Keratinocyte (primary cell): Measurements from ENCODE around the gene TSPOAP1. TPM values are rescaled to one million over a fixed set of nuclear protein-coding genes. Genes with fewer than 3 reads are reported as not detected.

Source experiments
- DNase-seq: peaks from one replicate; pipeline ENCODE4 v3.0.0-alpha.2; 2011; ENCODE audit warnings: low read depth, missing footprints, low spot score
- FAIRE-seq: peaks from 2 replicates; lab custom pipeline; 2011; peaks lifted over from hg19 to GRCh38; lab: Jason Lieb, UNC
- H2AFZ ChIP-seq: 2 replicates; pipeline ENCODE4 v1.6.0; 2012; ENCODE audit warnings: low read length, control low read depth, inconsistent platforms; ENCODE audit not compliant: control insufficient read depth
- H3K27ac ChIP-seq: 2 replicates; pipeline ENCODE4 v1.5.1; 2011; ENCODE audit warnings: low read length; ENCODE audit not compliant: control insufficient read depth, insufficient read depth
- H3K27me3 ChIP-seq: 3 replicates; pipeline ENCODE4 v1.6.0; 2011; ENCODE audit warnings: low read length; ENCODE audit not compliant: control insufficient read depth, insufficient read depth; ENCODE audit errors: extremely low read depth
- H3K36me3 ChIP-seq, 2 experiments: 2 replicates in 1 of 2; 3 replicates in 1 of 2; pipeline ENCODE4 v1.5.1; 2011; ENCODE audit warnings: low read length in 2 of 2, mild to moderate bottlenecking in 1 of 2; ENCODE audit not compliant: control insufficient read depth in 2 of 2, insufficient read depth in 2 of 2; ENCODE audit errors: extremely low read depth in 1 of 2
- H3K4me1 ChIP-seq: 3 replicates; pipeline ENCODE4 v1.5.1; 2011; ENCODE audit warnings: low read length; ENCODE audit not compliant: control insufficient read depth, insufficient read depth; ENCODE audit errors: extremely low read depth
- H3K4me2 ChIP-seq: 3 replicates; pipeline ENCODE4 v1.6.0; 2011; ENCODE audit warnings: low read depth, low read length; ENCODE audit not compliant: control insufficient read depth, insufficient read depth; ENCODE audit errors: extremely low read depth
- H3K4me3 ChIP-seq, 3 experiments: fragments of 200-600 bp in 1 of 3; sonication (generic) in 1 of 3; 2 replicates in 2 of 3; 3 replicates in 1 of 3; pipeline ENCODE4 v1.5.1; 2011 to 2016; ENCODE audit warnings: low read length in 3 of 3, mild to moderate bottlenecking in 3 of 3, control low read depth in 2 of 3, inconsistent platforms in 1 of 3, low read depth in 1 of 3, mixed read lengths in 1 of 3, mixed run types in 1 of 3, moderate library complexity in 1 of 3; ENCODE audit not compliant: control insufficient read depth in 2 of 3, insufficient read depth in 2 of 3; ENCODE audit errors: extremely low read depth in 1 of 3
- H3K79me2 ChIP-seq: 2 replicates; pipeline ENCODE4 v1.6.0; 2012; ENCODE audit warnings: low read length; ENCODE audit not compliant: control insufficient read depth, insufficient read depth
- H3K9ac ChIP-seq: 3 replicates; pipeline ENCODE4 v1.6.0; 2011; ENCODE audit warnings: low read length; ENCODE audit not compliant: control insufficient read depth, insufficient read depth; ENCODE audit errors: extremely low read depth
- H3K9me1 ChIP-seq: 3 replicates; pipeline ENCODE4 v1.6.0; 2011; ENCODE audit warnings: low read length; ENCODE audit not compliant: control insufficient read depth, insufficient read depth; ENCODE audit errors: extremely low read depth
- H3K9me3 ChIP-seq: 2 replicates; pipeline ENCODE4 v1.5.1; 2012; ENCODE audit warnings: low read depth, low read length; ENCODE audit not compliant: control insufficient read depth
- H4K20me1 ChIP-seq: 3 replicates; pipeline ENCODE4 v1.6.0; 2011; ENCODE audit warnings: low read length; ENCODE audit not compliant: control insufficient read depth, insufficient read depth; ENCODE audit errors: extremely low read depth
- EZH2 ChIP-seq: IDR thresholded peaks from one replicate; pipeline ENCODE4 v1.6.1; 2012; ENCODE audit warnings: inconsistent platforms, mild to moderate bottlenecking, low read length, moderate library complexity
- dilution Hi-C: fragments of 300-500 bp; cut with MboI; formaldehyde crosslinking; loops from one replicate; pipeline ENCODE4 v1.7.0; 2020; ENCODE audit warnings: low sequenced_read_pairs; ENCODE audit not compliant: extremely low pct_ligation_motif_present
- polyA plus RNA-seq, 5 experiments: library from polyadenylated mRNA; depleted of rRNA in 3 of 5; stranded (reverse) in 3 of 5; stranded (forward) in 1 of 5; unstranded in 1 of 5; fragments of >200 nt; gene quantifications; 1 replicate in 1 of 5; 2 replicates in 3 of 5; 3 replicates in 1 of 5; pipeline versions ENCODE4 v1.2.1 to v1.2.3, GENCODE V29; 2011 to 2012; ENCODE audit warnings: missing spikeins in 2 of 5, low read depth in 1 of 5, low replicate concordance in 1 of 5
- TF ChIP-seq, protein P1 (sequence below), 3 experiments: IDR thresholded peaks in 1 of 3; conservative IDR thresholded peaks in 1 of 3; optimal IDR thresholded peaks in 1 of 3; 2 replicates in 2 of 3; 3 replicates in 1 of 3; pipeline versions ENCODE3 to v1.5.1; 2011; ENCODE audit warnings: low read length in 3 of 3, mild to moderate bottlenecking in 3 of 3, moderate library complexity in 2 of 3, control low read depth in 1 of 3, inconsistent platforms in 1 of 3; ENCODE audit not compliant: insufficient read depth in 2 of 3; ENCODE audit errors: extremely low read depth in 1 of 3

The TSPOAP1 gene
- polyA plus RNA-seq, 1 donor (not counting 4 experiments of a cell fraction or from before 2014, with no cell fraction given): 0.04 TPM

DNA sequence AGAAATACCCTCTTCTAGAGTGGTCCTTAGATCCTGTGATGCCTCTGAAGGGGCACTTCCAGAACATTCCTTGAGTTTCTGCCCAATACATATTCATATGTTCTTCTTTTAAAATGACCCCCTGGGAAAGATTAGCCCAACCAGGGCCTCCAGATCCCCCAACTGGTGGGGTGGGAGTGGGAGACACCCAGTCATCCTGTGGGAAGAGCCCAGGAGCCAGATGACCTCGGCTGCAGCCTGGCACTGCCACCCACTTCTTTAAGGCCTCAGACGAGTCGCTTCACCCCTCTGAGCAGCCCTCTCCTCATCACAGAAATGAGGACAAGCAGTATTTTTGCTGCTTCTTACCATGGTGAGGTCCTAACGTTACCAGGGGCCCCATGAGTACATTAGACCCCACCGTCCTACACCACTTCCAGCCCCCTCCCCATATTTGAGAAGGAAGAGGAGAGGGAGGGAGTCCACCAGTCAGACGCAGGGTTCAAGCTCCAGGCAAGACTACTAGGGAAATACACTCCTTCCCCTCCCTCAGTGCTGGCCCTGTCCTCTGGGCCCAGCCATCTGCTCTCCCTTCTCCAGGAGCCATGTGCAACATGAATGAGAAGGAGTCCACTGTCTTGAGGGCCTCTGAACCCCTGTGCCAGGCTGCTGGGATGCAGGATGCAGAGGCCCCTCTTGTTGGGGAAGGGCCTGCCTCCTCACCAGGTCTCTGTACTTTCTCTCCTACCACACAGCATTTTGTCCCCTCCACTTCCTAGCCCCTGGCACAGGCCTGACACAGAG, 59.6 kb downstream of the TSPOAP1 start:
- no peaks in the 10 kb centered on the region for H3K9me1 ChIP-seq
- H3K4me3 ChIP-seq: no peak overlapping the region
- H3K27me3 ChIP-seq: peaks cover 5% of the 10 kb centered on the region
- no peak overlapping the region for H3K27ac ChIP-seq
- H3K79me2 ChIP-seq: no peaks in the 10 kb centered on the region
- H3K9ac ChIP-seq: no peak overlapping the region
- DNase-seq (no peak), FAIRE-seq (no peak)
- no peaks in the 10 kb centered on the region for H4K20me1 ChIP-seq
- no peaks in the 10 kb centered on the region for H3K36me3 ChIP-seq
- no peak overlapping the region for H2AFZ ChIP-seq
- H3K9me3 ChIP-seq: no peaks in the 10 kb centered on the region
- H3K4me2 ChIP-seq: no peak overlapping the region
- H3K4me1 ChIP-seq: no peaks in the 10 kb centered on the region
- no peak for TF ChIP-seq EZH2
- TF ChIP-seq, protein P1, sequence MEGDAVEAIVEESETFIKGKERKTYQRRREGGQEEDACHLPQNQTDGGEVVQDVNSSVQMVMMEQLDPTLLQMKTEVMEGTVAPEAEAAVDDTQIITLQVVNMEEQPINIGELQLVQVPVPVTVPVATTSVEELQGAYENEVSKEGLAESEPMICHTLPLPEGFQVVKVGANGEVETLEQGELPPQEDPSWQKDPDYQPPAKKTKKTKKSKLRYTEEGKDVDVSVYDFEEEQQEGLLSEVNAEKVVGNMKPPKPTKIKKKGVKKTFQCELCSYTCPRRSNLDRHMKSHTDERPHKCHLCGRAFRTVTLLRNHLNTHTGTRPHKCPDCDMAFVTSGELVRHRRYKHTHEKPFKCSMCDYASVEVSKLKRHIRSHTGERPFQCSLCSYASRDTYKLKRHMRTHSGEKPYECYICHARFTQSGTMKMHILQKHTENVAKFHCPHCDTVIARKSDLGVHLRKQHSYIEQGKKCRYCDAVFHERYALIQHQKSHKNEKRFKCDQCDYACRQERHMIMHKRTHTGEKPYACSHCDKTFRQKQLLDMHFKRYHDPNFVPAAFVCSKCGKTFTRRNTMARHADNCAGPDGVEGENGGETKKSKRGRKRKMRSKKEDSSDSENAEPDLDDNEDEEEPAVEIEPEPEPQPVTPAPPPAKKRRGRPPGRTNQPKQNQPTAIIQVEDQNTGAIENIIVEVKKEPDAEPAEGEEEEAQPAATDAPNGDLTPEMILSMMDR (optimal IDR thresholded peaks at IDR 0.05 in 1 of 3, IDR thresholded peaks at IDR 0.05 in 1 of 3, conservative IDR thresholded peaks at IDR 0.05 in 1 of 3; ENCODE audit: extremely low read depth in 1 of 3, insufficient read depth in 2 of 3, low read length in 3 of 3): no peak
- dilution Hi-C loops: no loop called here

DNA sequence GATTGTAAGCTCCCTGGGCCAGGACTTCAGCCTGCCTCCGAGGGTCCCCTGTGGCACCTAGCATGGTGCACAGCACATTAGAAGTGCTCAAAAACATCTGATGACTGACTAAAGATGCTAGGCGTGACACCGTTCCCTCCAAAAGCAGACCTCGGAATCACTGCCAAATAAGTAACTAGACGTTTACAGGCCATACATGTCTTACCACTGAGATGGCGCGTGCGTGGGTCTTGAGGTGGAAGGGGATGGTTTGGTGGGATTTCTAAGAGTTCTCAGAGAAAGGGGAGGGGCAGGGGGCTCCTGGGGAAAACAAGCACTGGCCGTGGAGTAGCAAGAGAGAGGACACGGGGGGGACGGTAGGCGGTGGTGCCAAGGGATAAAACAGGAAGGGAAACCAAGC, 60.3 kb downstream of the TSPOAP1 start:
- H3K9ac ChIP-seq: no peak overlapping the region
- no peaks in the 10 kb centered on the region for H4K20me1 ChIP-seq
- H3K27me3 ChIP-seq: peaks cover 11% of the 10 kb centered on the region
- no peaks in the 10 kb centered on the region for H3K36me3 ChIP-seq
- TF ChIP-seq EZH2: no peak
- TF ChIP-seq, protein P1 (optimal IDR thresholded peaks at IDR 0.05 in 1 of 3, IDR thresholded peaks at IDR 0.05 in 1 of 3, conservative IDR thresholded peaks at IDR 0.05 in 1 of 3; ENCODE audit: extremely low read depth in 1 of 3, insufficient read depth in 2 of 3, low read length in 3 of 3): no peak
- no peak overlapping the region for H3K4me3 ChIP-seq
- FAIRE-seq (no peak), DNase-seq (no peak)
- no peaks in the 10 kb centered on the region for H3K9me3 ChIP-seq
- no peak overlapping the region for H3K4me2 ChIP-seq
- no peaks in the 10 kb centered on the region for H3K4me1 ChIP-seq
- no peaks in the 10 kb centered on the region for H3K79me2 ChIP-seq
- no peak overlapping the region for H3K27ac ChIP-seq
- dilution Hi-C loops: no loop called here
- no peak overlapping the region for H2AFZ ChIP-seq
- H3K9me1 ChIP-seq: no peaks in the 10 kb centered on the region
